Effector CD8-positive, alpha-beta T cell (primary cell): ENCODE measurements around the gene LURAP1L.
"Not testable (repeated sequence)": the region's sequence is repeated elsewhere in the genome, so short reads cannot be mapped to it uniquely, and the experiment has no call there.

Experiments used
- DNase-seq: peaks from one replicate; lab custom pipeline; 2025; lab: John Stamatoyannopoulos, UW

The LURAP1L gene

DNA sequence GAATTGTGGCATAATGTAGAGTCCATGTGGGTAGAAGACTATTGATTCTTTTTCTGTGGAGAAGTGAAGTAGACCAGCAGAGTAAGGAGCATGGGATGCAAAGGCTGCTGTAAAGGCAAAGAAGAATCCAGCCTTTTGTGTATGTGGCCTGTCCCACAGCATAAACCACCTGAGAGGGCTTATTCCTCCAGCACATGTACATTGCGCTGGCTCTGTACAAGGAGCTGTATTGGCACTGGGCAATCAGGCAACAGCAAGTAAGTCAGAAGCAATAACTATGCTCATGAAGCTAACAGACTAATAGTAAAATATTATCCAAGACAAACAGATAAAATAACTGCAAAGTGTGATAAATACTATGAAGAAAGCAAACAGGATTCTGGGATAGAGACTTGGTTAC lies 86.2 kb downstream of the LURAP1L start:
- no peak for DNase-seq

- DNase-seq, result no peak
These were observed 88.0 kb downstream of the LURAP1L start for GRCh38 chr9:12862611-12863410.

DNA sequence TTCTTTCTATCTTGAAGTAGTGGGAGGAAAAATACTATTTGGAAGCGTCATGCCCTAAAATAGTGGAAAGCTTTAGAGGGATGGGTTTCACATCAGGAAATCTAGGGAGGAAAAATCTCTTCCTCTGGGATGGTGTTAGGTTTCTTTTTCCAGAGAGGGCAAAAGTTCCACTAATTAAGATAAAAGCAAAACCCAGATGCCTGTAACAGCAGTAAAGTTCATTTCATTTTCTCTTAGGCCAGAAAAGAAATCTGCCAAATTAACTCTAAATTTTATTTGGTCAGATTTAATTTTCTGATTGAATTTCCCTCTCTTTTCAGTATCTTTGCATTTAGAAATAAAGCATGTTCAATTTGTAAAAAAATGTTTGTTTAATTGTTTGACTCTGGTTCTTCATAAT lies 88.8 kb downstream of the LURAP1L start:
- no peak for DNase-seq

DNA sequence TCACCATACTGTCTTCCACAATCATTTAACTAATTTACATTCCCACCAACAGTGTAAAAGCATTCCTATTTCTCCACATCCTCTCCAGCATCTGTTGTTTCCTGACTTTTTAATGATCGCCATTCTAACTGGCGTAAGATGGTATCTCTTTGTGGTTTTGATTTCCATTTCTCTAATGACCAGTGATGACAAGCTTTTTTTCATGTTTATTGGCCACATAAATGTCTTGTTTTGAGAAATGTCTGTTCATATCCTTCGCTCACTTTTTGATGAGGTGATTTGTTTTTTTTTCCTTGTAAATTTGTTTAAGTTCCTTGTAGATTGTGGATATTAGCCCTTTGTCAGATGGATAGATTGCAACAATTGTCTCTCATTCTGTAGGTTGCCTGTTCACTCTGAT lies 90.6 kb downstream of the LURAP1L start:
- DNase-seq, result not testable (repeated sequence)
